Endometrial microvascular endothelial cells (primary cell): ENCODE results near the gene LIN52. TPM values are rescaled to one million over a fixed set of nuclear protein-coding genes. Genes with fewer than 3 reads are reported as not detected.

Experiments
- in situ Hi-C: cut with HindIII; loops from 2 replicates; pipeline ENCODE4 v1.10.0; 2017; ENCODE audit warnings: low sequenced_read_pairs, low pct_unique_long_range_greater_than_20kb; ENCODE audit errors: inconsistent ontology term
- total RNA-seq: library from RNA; depleted of rRNA; stranded (reverse); fragments of >200 nt; gene quantifications from one replicate; pipeline ENCODE4 v1.2.3, GENCODE V29; 2015; ENCODE audit errors: inconsistent ontology term

The LIN52 gene
- total RNA-seq, 1 donor from 2014 or later = 8.0 TPM

DNA sequence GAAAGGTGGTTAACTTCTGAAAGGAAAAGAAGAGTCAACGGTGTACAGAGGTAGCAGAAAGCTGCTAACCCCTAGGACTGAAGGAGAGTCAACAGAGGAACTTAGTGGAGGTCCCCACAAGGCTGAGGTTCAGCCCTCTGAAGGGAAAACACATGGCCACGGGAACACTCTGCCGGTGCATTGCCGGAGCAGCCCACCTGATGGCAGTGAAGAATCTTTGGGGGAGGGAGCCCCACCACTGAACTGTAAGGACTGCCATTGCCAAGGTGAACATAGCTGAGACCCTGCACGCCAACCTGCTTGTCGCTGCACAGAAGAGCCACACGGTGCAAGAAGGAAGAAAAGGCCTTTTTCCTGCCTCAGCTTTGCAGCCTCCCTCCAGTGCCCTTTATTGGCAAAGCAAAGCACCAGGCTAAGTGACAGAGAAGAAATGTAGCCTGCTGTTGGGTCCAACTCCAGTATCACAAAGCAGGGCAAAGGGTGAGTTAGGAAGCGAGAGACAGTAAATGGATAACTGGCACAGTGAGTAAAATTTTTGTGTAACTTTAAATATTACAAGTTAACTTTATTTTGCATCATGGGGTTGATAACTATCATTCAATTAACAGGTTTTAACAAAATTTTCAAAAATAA lies 76.9 kb downstream of the LIN52 start:
- in situ Hi-C loops = no loop called here

DNA sequence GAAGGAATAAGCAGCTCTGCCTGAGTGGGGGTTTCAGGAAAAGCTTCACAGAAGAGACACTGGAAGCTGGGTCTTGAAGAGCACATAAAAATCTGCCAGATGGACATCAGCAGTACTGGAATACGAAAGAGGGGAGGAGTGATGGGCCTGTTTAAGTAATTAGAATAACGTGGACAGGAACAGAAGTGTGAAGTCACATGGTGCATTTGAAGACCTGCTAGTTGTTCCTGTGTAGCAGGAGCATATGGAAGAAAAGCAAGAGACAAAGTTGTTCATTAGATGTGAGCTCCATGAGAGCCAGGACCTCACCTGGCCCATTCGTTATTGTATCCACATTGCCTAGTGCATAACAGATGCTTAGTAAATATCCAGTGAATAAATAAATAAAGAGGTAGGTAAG lies 85.2 kb downstream of the LIN52 start:
- in situ Hi-C loops = no loop called here

DNA sequence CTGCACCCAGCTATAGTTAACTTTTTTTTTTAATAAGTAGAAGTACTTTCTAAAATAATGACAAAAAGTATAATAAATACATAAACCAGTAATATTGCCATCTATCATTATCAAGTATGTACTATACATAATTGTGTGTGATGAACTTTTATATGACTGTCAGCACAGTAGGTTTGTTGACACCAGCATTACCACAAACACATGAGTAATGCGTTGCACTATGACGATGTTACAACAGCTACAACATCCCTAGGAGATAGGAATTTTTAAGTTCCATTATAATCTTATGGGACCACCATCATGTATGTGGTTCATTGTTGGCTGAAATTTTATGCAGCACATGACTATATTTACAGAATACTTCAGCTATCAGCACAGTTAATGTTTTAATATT lies 91.6 kb downstream of the LIN52 start:
- in situ Hi-C loops = no loop called here

DNA sequence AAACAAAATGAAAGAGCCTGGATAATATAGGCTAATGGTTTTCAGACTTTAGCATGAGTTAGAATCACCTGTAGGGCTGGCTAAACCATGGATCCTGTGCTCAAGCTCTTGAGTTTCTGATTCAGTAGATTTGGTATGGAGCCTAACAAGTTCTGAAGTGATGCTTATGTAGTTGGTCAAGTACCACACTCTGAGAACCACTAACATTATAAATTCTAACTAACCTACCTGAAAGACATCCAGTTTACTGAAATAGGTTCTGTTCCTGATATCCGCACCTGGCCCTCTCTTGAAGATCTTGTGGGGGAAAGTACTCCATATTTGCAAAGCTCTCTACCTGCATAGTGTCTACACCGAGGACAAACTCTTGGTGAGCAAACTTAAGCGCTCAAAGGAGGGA lies 95.1 kb downstream of the LIN52 start:
- in situ Hi-C loops = no loop called here

DNA sequence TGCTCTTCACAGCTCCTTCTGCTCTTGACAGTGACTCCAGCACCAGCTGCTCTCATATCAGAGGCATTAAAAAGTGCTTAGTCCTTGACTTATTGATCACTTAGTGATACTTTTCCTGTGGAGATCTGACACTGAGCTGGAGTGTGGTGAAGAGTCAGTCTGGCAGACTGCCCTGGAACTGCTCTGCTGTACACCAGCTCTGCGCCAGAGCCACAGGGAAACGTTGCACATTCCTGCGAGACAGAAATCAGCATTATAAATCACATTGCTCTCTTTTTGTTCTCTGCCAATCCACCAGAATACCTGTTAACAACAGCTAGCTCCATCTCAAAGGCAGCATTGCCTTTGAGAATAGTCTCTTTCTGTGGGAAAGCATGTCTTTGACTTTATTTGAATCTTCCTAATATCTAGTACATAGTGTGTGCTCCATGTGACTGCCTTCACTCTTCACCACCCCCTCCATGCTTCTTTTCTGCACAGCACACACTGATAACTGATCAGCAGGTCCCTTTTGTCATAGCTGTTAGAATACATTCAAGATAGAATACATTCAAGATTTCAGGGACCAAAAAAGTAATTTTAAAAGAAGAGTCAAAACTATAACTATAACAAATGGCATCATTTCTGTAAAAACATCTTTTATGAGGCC lies 106.3 kb downstream of the LIN52 start:
- in situ Hi-C loops = no loop called here

DNA sequence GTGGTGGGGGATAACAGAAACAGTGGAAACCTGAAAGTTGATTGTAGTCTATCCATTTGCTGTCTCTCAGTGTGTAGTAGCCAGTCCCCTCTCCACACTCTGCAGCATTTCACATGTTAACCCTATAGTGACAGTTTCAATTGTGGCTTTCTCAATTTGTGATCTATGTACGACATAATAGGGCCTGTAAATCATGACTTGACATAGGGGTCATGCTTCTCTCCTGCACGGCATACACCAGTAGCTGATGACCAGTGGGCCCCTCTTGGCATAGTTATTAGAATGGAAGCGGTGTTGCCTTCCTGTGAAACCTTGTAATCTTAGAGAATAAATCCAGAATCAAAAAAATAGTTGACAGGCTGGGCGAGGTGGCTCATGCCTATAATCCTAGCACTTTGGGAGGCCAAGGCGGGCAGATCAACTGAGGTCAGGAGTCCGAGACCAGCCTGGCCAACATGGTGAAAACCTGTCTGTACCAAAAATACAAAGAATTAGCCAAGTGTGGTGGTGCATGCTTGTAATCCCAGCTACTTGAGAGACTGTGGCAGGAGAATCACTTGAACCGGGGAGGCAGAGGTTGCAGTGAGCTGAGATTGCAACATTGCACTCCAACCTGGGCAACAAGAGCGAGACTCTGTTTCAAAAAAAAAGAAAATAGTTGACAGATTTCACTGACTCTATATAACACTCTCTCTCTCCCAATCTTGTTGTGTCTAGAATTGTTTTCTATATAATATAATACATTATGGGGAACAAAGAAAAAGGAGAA lies 109.9 kb downstream of the LIN52 start:
- in situ Hi-C loops = no loop called here

DNA sequence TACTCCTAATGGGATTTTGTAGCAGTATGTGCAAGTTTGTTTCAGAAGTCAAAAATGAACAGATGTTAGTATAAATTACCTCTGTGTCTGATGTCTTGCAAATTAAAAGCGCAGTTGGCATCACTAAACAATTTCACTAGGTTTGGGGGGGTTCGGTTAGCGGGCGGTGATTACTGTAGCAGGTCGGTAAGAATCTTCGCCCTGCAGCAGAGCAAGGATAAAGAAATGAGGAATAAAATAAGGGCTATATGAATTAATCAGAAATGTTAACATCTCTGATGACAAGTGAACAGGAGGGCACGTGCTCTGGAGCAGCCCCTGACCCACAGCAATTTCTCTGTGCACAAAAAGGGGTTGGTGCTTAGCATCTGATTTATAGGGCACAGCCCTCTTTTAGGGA lies 110.9 kb downstream of the LIN52 start:
- in situ Hi-C loops = no loop called here

DNA sequence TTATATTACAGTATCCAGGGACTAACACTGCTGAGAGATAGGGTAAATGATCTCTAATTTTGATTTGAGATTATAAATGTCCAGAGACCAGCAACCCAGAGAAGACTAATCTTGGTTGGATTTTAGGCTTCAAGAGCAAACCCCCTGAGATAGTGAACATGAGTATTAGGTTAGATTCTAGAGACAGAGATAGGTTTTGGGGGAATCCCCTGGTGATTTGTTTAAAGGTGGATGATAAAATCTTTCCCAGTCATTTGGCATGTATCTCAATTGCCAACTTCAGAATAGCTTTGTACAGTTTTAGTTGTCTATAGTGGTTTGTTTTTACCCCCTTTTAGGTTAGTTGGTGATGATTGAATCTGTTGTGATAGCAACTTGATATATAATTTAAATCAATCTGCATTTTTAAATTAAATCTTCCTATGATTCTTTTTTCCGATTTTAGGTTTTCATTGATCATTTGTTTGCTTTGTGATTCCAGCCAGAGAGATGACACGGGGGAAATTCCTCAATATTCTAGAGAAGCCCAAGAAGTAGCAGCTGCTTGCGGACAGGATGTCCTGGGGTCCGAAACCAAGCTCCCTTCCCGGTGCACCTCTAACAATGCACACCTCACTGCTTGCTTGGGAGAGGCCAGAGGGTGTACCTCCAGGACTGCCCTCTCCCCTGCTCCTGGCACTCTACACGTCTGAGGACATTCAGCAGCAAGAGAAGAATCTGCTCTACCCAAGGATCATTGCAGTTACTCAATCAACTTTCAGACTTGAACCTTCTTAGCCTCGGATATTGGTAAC lies 113.9 kb downstream of the LIN52 start:
- in situ Hi-C loops = no loop called here

DNA sequence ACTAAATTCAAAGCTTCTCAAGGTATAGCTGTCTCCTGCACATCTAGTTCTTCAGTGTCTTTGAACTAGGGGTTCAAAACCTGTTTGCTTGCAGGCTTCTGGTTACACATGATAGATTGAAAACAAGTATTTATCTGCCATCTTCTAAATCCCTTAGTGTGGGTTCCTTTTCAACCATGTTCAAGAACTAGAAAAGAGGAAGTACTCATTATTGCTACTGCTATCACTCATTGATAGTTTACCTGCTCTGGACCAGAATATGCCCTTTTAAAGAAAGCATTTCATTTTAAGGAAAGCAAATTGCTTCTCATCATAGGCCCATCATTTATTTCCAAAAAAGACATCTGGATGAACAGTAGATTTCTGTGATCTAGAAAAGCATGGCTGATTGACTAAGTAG lies 117.4 kb downstream of the LIN52 start:
- in situ Hi-C loops = no loop called here

DNA sequence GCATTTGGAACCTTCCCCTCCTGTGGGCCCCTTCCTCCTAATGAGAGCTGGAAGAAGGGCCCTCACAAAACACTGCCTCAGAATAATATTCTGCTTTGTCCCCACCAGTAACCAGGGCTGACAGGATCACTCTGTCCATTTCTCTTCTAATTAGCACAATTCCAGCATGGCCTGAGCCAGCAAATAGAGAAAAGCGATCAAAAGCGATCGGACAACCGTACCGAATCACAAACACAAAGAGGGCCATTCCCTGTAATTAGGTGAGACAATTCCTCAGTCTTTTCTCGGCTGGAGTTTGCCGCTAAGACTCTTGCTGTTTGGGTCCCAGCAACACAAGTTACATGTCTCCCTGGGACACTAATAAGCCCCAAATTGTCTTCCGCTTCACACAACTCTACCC lies 118.9 kb downstream of the LIN52 start:
- in situ Hi-C loops = no loop called here

DNA sequence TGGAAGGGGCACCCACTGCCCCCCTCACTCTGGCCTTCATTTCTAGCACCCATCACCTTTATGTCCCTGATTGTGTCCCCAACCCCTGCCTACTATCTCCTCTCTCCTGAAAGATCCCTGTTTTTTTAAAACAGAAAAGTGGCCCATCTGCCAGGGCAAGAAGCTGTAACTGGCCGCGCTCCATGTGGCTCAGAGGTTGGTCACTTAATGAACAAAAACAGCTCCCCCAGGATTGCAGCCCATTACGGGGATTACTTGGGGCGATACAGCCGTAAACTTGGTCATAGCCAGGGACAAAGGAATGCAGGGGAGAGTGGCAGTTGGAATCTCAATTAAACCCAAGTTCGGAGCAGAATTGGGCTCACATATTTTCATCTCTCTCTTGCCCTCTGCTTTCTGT lies 119.7 kb downstream of the LIN52 start:
- in situ Hi-C loops = no loop called here

DNA sequence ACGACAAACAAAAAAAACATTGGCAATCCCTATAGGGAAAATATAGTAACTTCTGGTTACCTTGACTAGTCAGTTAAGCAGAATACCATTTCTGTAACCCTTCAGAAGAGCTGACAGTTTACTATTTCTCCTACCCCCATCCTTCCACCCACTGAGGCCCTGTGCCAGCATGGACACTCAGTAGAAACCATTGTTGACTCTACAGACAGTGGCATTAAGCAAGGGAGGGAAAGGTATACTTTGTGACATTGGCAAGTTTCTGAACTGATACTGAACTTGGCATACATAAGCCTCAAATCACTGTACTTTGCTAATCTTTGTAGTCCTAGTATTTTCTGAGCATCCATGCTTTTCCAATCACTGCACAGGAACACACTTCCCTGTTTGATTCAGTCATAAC lies 121.1 kb downstream of the LIN52 start:
- in situ Hi-C loops = no loop called here

DNA sequence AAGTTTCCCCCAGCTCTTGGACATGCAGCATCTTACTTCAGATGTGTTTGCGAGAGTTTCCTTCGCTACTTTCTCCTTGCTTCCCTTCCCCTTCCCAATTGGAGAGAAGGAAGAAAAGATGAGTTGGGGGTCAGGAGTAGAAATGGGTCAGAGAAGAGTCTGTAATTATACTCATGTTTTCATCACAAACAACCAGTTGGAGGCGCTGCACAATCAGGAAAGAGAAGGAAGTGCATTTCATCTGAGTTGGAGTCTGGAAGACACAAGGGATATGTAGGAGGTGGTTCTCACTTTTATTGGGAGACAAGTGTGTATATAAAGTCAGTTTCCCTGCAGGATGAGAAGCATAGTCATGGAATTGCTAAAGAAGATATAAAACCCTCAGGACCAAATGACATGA lies 123.2 kb downstream of the LIN52 start:
- in situ Hi-C loops = no loop called here

DNA sequence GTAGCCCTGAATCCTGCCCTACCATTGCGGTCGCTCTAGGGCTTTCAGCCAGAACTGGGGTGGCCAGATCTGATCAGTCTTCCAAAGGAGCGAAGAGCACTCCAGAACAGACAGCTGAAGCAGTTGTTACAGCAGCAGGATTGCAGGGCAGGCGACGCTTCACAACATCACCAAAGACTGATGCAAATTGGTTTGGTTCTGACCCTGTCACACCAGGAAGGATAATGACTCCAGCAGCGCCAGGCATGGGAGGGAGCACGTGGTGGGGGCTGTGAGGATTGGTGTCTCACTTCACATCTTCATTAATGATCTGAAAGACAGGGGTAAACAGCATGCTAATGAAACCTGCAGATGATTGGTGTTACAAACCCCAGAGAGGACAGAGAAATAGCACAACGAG lies 123.9 kb downstream of the LIN52 start:
- in situ Hi-C loops = no loop called here

DNA sequence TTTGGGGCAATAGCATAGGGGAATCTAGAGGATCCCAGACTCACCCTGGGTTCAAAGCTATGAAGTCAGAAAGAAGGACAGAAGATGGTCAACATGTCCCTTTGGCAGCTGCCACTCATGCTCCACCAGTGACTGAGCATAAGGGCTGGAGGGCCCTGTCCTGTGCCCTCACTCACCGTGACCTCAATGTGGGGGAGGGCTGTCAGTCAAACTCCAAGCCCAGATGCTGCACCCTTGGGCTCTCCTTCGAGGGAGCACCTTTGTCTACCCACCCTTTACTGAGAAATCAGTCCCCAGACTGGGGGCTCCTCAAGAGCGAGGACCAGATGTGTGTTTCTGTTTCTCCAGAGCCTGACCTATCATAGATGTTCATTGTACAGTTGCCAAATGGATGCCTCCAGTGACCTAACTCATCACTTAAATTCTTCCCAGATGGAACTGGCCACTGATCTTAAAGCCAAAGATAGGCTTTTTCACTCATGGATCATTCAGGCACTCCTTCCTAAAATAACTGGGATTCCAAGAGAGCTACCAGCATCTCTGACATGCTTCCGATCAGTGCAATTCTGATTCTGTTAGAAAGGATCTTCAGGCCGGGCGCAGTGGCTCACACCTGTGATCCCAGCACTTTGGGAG lies 127.3 kb downstream of the LIN52 start:
- in situ Hi-C loops = no loop called here

DNA sequence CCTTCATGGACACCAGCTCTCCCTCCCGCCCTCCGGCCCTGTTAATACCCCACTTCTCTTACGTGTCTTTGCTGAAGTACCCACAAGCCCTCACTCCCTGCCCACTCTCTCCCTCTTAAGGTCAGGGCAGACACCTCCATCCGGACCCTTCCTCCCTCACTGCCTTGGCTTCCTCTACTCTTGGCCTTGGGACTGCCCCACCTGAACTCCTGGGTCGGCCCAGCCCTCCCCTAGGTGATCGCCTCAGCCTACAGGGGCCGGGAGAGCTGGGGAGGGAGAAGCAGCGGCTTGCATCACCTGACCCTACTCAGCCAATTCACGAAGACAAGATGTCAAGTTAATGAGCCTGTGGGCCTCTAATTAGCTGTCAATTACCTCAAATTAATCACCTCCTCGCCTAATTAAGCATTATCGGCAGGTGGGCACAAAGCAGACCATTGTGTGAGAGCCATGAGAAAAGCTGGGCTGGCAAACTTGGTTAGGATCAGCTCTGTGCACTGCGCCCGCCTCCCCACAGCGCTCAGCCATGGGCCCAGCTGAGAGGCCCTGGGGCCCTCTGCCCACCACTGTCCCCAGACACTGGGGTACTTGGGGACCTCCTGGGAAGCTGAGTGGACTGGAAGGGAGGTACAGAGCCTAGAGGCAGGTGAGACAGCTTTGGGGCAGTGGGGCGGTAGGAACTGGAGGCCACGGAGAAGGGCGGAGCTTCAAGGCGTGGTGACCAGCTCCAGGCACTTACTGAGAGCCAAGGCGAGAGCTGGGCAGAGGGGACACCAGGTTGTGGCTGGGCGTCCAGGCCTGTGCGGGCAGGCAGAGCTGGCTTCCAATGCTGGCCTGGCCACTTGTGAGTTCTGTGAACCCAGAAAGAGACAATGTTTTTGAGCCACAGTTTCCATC lies 129.4 kb downstream of the LIN52 start:
- in situ Hi-C loops = no loop called here

DNA sequence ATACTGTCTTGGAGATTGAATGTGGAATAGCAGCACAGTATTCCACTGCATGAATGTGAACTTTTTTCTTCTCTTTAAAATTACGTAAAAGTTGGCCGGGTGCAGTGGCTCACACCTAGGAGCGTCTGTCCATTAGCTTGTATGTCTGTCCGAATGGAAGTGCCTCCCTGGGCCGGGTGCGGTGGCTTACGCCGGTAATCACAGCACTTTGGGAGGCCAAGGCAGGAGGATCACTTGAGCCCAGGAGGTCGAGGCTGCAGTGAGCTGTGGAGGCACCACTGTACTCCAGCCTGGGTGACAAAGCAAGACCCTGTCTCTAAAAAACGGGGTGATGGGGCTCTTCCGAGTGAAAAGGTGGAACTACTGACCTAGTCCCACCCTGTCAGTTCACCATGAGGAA lies 131.9 kb downstream of the LIN52 start:
- in situ Hi-C loops = no loop called here
